ENCODE data around the gene TMEM253. TPM values are rescaled to one million over a fixed set of nuclear protein-coding genes. Genes with fewer than 3 reads are reported as not detected.
A peak's percentile ranks its signal among the peaks of the same experiment; 100 is the strongest.

The TMEM253 gene
- total RNA-seq, 4 donors from 2014 or later, result 0.81 to 3.1 (median 2.8) TPM; not detected in 1

- no peaks in the 10 kb centered on the region for H3K36me3 ChIP-seq
- WGBS, 2 donors, result 82 to 86% methylated on average over 7 of the region's 7 CpGs
- no peak overlapping the region for H3K4me3 ChIP-seq (replicated peaks in 1 of 3)
- peaks cover 18 to 31% of the 10 kb centered on the region in 2 donors for H3K4me1 ChIP-seq
- intact Hi-C loops (cut with DNase I), result no loop called here
- H3K27ac ChIP-seq, result no peak overlapping the region
- TF ChIP-seq CTCF (IDR thresholded peaks at IDR 0.05) (no peak), POLR2A (IDR thresholded peaks at IDR 0.05) (no peak)
- H3K9me3 ChIP-seq, result no peaks in the 10 kb centered on the region
- no peaks in the 10 kb centered on the region for H3K27me3 ChIP-seq
- no peak for DNase-seq
Measured at GRCh38 chr14:21066882-21067502, 33.9 kb upstream of the TMEM253 start.

- intact Hi-C loops (cut with DNase I), result loop anchor here (2.0 kb wide), 1 partner anchor 24 kb away; no protein-coding TSS in a partner anchor
Measured at GRCh38 chr14:21068521-21069387, 32.1 kb upstream of the TMEM253 start.

GRCh38 chr14:21069388-21070082, 31.3 kb upstream of the TMEM253 start:
- intact Hi-C loops (cut with DNase I), result loop anchor here (2.0 kb wide), 1 partner anchor 23 kb away; no protein-coding TSS in a partner anchor
- Histone ChIP-seq H3K27ac (peak overlapping the region; percentile 72 to 90 (median 85)), H3K27me3 (no peaks in the 10 kb centered on the region), H3K36me3 (no peaks in the 10 kb centered on the region), H3K9me3 (no peaks in the 10 kb centered on the region), H3K4me3 (replicated peaks in 1 of 3) (peak overlapping the region; percentile 9 to 60 (median 42)), H3K4me1 (peaks cover 39 to 46% of the 10 kb centered on the region in 2 donors)
- DNase-seq, result peak in 1 of 2 donors; percentile 15
- TF ChIP-seq POLR2A (IDR thresholded peaks at IDR 0.05) (no peak), CTCF (IDR thresholded peaks at IDR 0.05) (peak in 1 of 6 experiments; percentile 8)
- WGBS, 2 donors, result 6 to 7% methylated on average over 7 to 36 of the region's 40 CpGs

More at GRCh38 chr14:21068521-21069387, 32.1 kb upstream of the TMEM253 start:
- Histone ChIP-seq H3K36me3 (no peaks in the 10 kb centered on the region), H3K27ac (peak overlapping the region; percentile 26 to 90 (median 85)), H3K27me3 (no peaks in the 10 kb centered on the region), H3K4me3 (replicated peaks in 1 of 3) (peak overlapping the region in 1 of 3 donors; percentile 60), H3K4me1 (peaks cover 32 to 40% of the 10 kb centered on the region in 2 donors), H3K9me3 (no peaks in the 10 kb centered on the region)
- DNase-seq, result peak; percentile 69 to 75
- TF ChIP-seq CTCF (IDR thresholded peaks at IDR 0.05), result peak; percentile 30 to 85 (median 74)
- no peak for TF ChIP-seq POLR2A (IDR thresholded peaks at IDR 0.05)
- WGBS, 2 donors, result 7% methylated on average over 33 to 37 of the region's 45 CpGs

GRCh38 chr14:21070083-21070609, 30.7 kb upstream of the TMEM253 start, which contains the start of gene ARHGEF40:
ARHGEF40 (plus strand) TSS chr14:21070304; CDS start chr14:21070397, 93 bp downstream.
- intact Hi-C loops (cut with DNase I), result no loop called here
- no peaks in the 10 kb centered on the region for H3K27me3 ChIP-seq
- peak within 1 kb of the TSS; percentile 54 to 88 (median 60) for H3K4me3 ChIP-seq (replicated peaks in 1 of 3)
- WGBS, 2 donors, result 1 to 2% methylated on average over 8 to 12 of the region's 63 CpGs
- H3K9me3 ChIP-seq, result no peaks in the 10 kb centered on the region
- DNase-seq, result peak; percentile 71 to 77
- TF ChIP-seq CTCF (IDR thresholded peaks at IDR 0.05) (no peak), POLR2A (IDR thresholded peaks at IDR 0.05) (peak in 1 of 2 donors; percentile 65)
- H3K36me3 ChIP-seq, result no peaks in the 10 kb centered on the region
- H3K4me1 ChIP-seq, result peaks cover 45 to 52% of the 10 kb centered on the region in 2 donors
- H3K27ac ChIP-seq, result peak within 1 kb of the TSS; percentile 72 to 90 (median 85)

Data from thyroid gland (tissue), 4 donors.